ENCODE results near the gene IFNB1. TPM values are rescaled to one million over a fixed set of nuclear protein-coding genes. Genes with fewer than 3 reads are reported as not detected.

Gene IFNB1
- under 0.01 and 0.17 TPM in 2 replicates for total RNA-seq
- polyA plus RNA-seq, result not detected in 2 replicates
- not detected in 2 replicates for polyA plus RNA-seq (2012)
- polyA minus RNA-seq (ENCODE audit: low replicate concordance), result not detected in 2 replicates

- H3K27ac ChIP-seq (ENCODE audit: insufficient read depth, low read length), result no peak within 1 kb of the TSS
- no peak within 1 kb of the TSS for H3K4me3 ChIP-seq (replicated peaks in 1 of 4; ENCODE audit: control extremely low read depth in 1 of 4, insufficient read depth in 1 of 4, low read depth in 3 of 4, low read length in 4 of 4)
- no peak within 1 kb of the TSS for H2AFZ ChIP-seq (ENCODE audit: low read length)
- no peaks in the 10 kb centered on the region for H3K36me3 ChIP-seq (ENCODE audit: control insufficient read depth, insufficient read depth, low read length)
- H3K79me2 ChIP-seq (ENCODE audit: control insufficient read depth, insufficient read depth, low read length), result no peaks in the 10 kb centered on the region
- no peaks in the 10 kb centered on the region for H3K27me3 ChIP-seq (ENCODE audit: control insufficient read depth, insufficient read depth, low read length)
- TF ChIP-seq CTCF (conservative IDR thresholded peaks at IDR 0.05 in 1 of 2, IDR thresholded peaks at IDR 0.05 in 1 of 2; ENCODE audit: low read depth in 1 of 2, low read length in 2 of 2) (no peak), EZH2 (IDR thresholded peaks at IDR 0.05; ENCODE audit: low read length, missing control alignments) (no peak)
- no peak within 1 kb of the TSS for H3K9ac ChIP-seq (ENCODE audit: insufficient read depth, low read length)
- H3K9me3 ChIP-seq (ENCODE audit: control insufficient read depth, insufficient read depth, low read depth, low read length), result no peaks in the 10 kb centered on the region
- no peak for DNase-seq (ENCODE audit: low read depth in 2 of 2)
- H4K20me1 ChIP-seq (ENCODE audit: control insufficient read depth, extremely low read depth, insufficient read depth, low read length), result no peaks in the 10 kb centered on the region
- no peaks in the 10 kb centered on the region for H3K4me1 ChIP-seq (ENCODE audit: control insufficient read depth, extremely low read depth, insufficient read depth, low read length)
- H3K4me2 ChIP-seq (ENCODE audit: extremely low read depth, insufficient read depth, low read length), result no peak within 1 kb of the TSS
Observed at GRCh38 chr9:21077781-21078180, at the start of gene IFNB1. IFNB1 (minus strand) TSS chr9:21077942; CDS start chr9:21077869, 73 bp downstream.

GRCh38 chr9:21121595-21122251 is 44.0 kb upstream of the IFNB1 start:
- no peaks in the 10 kb centered on the region for H4K20me1 ChIP-seq (ENCODE audit: control insufficient read depth, extremely low read depth, insufficient read depth, low read length)
- no peak overlapping the region for H3K9ac ChIP-seq (ENCODE audit: insufficient read depth, low read length)
- H3K36me3 ChIP-seq (ENCODE audit: control insufficient read depth, insufficient read depth, low read length), result no peaks in the 10 kb centered on the region
- no peak overlapping the region for H3K4me2 ChIP-seq (ENCODE audit: extremely low read depth, insufficient read depth, low read length)
- no peaks in the 10 kb centered on the region for H3K9me3 ChIP-seq (ENCODE audit: control insufficient read depth, insufficient read depth, low read depth, low read length)
- no peaks in the 10 kb centered on the region for H3K79me2 ChIP-seq (ENCODE audit: control insufficient read depth, insufficient read depth, low read length)
- TF ChIP-seq CTCF (conservative IDR thresholded peaks at IDR 0.05 in 1 of 2, IDR thresholded peaks at IDR 0.05 in 1 of 2; ENCODE audit: low read depth in 1 of 2, low read length in 2 of 2) (no peak), EZH2 (IDR thresholded peaks at IDR 0.05; ENCODE audit: low read length, missing control alignments) (no peak)
- no peak overlapping the region for H3K4me3 ChIP-seq (replicated peaks in 1 of 4; ENCODE audit: control extremely low read depth in 1 of 4, insufficient read depth in 1 of 4, low read depth in 3 of 4, low read length in 4 of 4)
- DNase-seq (ENCODE audit: low read depth in 2 of 2), result no peak
- H3K27ac ChIP-seq (ENCODE audit: insufficient read depth, low read length), result no peak overlapping the region
- H3K4me1 ChIP-seq (ENCODE audit: control insufficient read depth, extremely low read depth, insufficient read depth, low read length), result no peaks in the 10 kb centered on the region
- peaks cover 6% of the 10 kb centered on the region for H3K27me3 ChIP-seq (ENCODE audit: control insufficient read depth, insufficient read depth, low read length)
- no peak overlapping the region for H2AFZ ChIP-seq (ENCODE audit: low read length)

- no peak for TF ChIP-seq CTCF (conservative IDR thresholded peaks at IDR 0.05 in 1 of 2, IDR thresholded peaks at IDR 0.05 in 1 of 2; ENCODE audit: low read depth in 1 of 2, low read length in 2 of 2)
- no peak for TF ChIP-seq EZH2 (IDR thresholded peaks at IDR 0.05; ENCODE audit: low read length, missing control alignments)
- Histone ChIP-seq H3K27ac (ENCODE audit: insufficient read depth, low read length) (no peak overlapping the region), H3K9me3 (ENCODE audit: control insufficient read depth, insufficient read depth, low read depth, low read length) (no peaks in the 10 kb centered on the region), H3K4me1 (ENCODE audit: control insufficient read depth, extremely low read depth, insufficient read depth, low read length) (no peaks in the 10 kb centered on the region), H3K36me3 (ENCODE audit: control insufficient read depth, insufficient read depth, low read length) (no peaks in the 10 kb centered on the region), H3K79me2 (ENCODE audit: control insufficient read depth, insufficient read depth, low read length) (no peaks in the 10 kb centered on the region), H3K27me3 (ENCODE audit: control insufficient read depth, insufficient read depth, low read length) (peaks cover 6% of the 10 kb centered on the region), H3K4me2 (ENCODE audit: extremely low read depth, insufficient read depth, low read length) (no peak overlapping the region), H3K9ac (ENCODE audit: insufficient read depth, low read length) (no peak overlapping the region), H2AFZ (ENCODE audit: low read length) (no peak overlapping the region), H3K4me3 (replicated peaks in 1 of 4; ENCODE audit: control extremely low read depth in 1 of 4, insufficient read depth in 1 of 4, low read depth in 3 of 4, low read length in 4 of 4) (no peak overlapping the region), H4K20me1 (ENCODE audit: control insufficient read depth, extremely low read depth, insufficient read depth, low read length) (no peaks in the 10 kb centered on the region)
- no peak for DNase-seq (ENCODE audit: low read depth in 2 of 2)
Observed at GRCh38 chr9:21121079-21121478, 43.3 kb upstream of the IFNB1 start.

Measured in fibroblast of lung (primary cell).